Osteoblast (primary cell): ENCODE data around the gene DCLK3. TPM values are rescaled to one million over a fixed set of nuclear protein-coding genes. Genes with fewer than 3 reads are reported as not detected.

Source experiments
- DNase-seq: peaks from one replicate; pipeline ENCODE4 v3.0.0; 2011; ENCODE audit warnings: low spot score, mixed read lengths; ENCODE audit not compliant: insufficient read length; ENCODE audit errors: missing footprints
- H2AFZ ChIP-seq: 2 replicates; pipeline ENCODE4 v1.6.0; 2011; ENCODE audit warnings: mild to moderate bottlenecking, low read length
- H3K27ac ChIP-seq: 2 replicates; pipeline ENCODE4 v1.5.1; 2011; ENCODE audit warnings: mild to moderate bottlenecking, low read depth, low read length, moderate library complexity
- H3K27me3 ChIP-seq: 2 replicates; pipeline ENCODE4 v1.6.0; 2012; ENCODE audit warnings: mild to moderate bottlenecking, control low read depth, inconsistent platforms, low read length, moderate library complexity; ENCODE audit not compliant: insufficient read depth
- H3K36me3 ChIP-seq: 2 replicates; pipeline ENCODE4 v1.5.1; 2011; ENCODE audit warnings: mild to moderate bottlenecking, low read length, control low read depth, moderate library complexity; ENCODE audit not compliant: insufficient read depth
- H3K4me1 ChIP-seq: 2 replicates; pipeline ENCODE4 v1.5.1; 2011; ENCODE audit warnings: mild to moderate bottlenecking, low read length, control low read depth, moderate library complexity; ENCODE audit not compliant: insufficient read depth
- H3K4me2 ChIP-seq: 2 replicates; pipeline ENCODE4 v1.6.0; 2011; ENCODE audit warnings: mild to moderate bottlenecking, low read length; ENCODE audit not compliant: insufficient read depth
- H3K4me3 ChIP-seq: fragments of 200-600 bp; sonication (generic); 3 replicates; pipeline ENCODE4 v1.5.1; 2012; ENCODE audit warnings: mild to moderate bottlenecking, low read length, inconsistent platforms; ENCODE audit not compliant: insufficient read depth
- H3K79me2 ChIP-seq: 2 replicates; pipeline ENCODE4 v1.6.0; 2012; ENCODE audit warnings: mild to moderate bottlenecking, low read length, control low read depth, inconsistent platforms; ENCODE audit not compliant: insufficient read depth
- H3K9me3 ChIP-seq: 2 replicates; pipeline ENCODE4 v1.5.1; 2011; ENCODE audit warnings: low read depth, low read length, control low read depth
- H4K20me1 ChIP-seq: 2 replicates; pipeline ENCODE4 v1.6.0; 2012; ENCODE audit warnings: mild to moderate bottlenecking, low read length, control low read depth; ENCODE audit not compliant: insufficient read depth
- total RNA-seq: library from RNA; depleted of rRNA; stranded (reverse); fragments of >200 nt; gene quantifications from 2 replicates; pipeline ENCODE4 v1.2.3, GENCODE V29; 2012
- TF ChIP-seq, protein P1 (sequence below): IDR thresholded peaks from 2 replicates; pipeline ENCODE4 v1.5.1; 2011; ENCODE audit warnings: mild to moderate bottlenecking, low read depth, low read length, moderate library complexity; ENCODE audit errors: extremely low read depth

DCLK3 gene
- total RNA-seq, 1 donor = under 0.01 TPM

DNA sequence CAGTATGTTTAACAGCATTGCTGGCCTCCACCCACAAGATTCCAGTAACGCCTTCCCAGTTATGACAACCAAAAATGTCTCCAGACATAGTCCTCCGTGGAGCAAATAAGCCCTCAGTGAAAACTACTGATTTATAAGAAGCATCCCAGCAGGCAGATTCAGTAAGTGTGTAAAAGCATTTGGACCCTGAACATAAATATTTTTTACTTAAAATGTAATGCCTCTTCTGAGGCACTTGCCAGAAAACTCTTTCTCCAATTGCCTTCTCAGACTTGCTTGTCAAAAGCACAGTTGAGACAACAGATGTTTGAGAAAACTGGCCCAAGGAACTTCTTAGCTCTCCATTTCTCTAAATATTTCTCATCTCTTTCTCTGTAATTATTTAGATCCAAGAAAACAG is 31.8 kb upstream of the DCLK3 start:
- H3K36me3 ChIP-seq = no peaks in the 10 kb centered on the region
- H3K79me2 ChIP-seq = no peaks in the 10 kb centered on the region
- no peaks in the 10 kb centered on the region for H3K27me3 ChIP-seq
- no peak overlapping the region for H3K4me2 ChIP-seq
- H3K4me3 ChIP-seq = no peak overlapping the region
- H3K27ac ChIP-seq = no peak overlapping the region
- no peak for DNase-seq
- no peaks in the 10 kb centered on the region for H3K9me3 ChIP-seq
- TF ChIP-seq, protein P1, sequence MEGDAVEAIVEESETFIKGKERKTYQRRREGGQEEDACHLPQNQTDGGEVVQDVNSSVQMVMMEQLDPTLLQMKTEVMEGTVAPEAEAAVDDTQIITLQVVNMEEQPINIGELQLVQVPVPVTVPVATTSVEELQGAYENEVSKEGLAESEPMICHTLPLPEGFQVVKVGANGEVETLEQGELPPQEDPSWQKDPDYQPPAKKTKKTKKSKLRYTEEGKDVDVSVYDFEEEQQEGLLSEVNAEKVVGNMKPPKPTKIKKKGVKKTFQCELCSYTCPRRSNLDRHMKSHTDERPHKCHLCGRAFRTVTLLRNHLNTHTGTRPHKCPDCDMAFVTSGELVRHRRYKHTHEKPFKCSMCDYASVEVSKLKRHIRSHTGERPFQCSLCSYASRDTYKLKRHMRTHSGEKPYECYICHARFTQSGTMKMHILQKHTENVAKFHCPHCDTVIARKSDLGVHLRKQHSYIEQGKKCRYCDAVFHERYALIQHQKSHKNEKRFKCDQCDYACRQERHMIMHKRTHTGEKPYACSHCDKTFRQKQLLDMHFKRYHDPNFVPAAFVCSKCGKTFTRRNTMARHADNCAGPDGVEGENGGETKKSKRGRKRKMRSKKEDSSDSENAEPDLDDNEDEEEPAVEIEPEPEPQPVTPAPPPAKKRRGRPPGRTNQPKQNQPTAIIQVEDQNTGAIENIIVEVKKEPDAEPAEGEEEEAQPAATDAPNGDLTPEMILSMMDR = no peak
- H3K4me1 ChIP-seq = peaks cover 10% of the 10 kb centered on the region
- H2AFZ ChIP-seq = no peak overlapping the region
- no peaks in the 10 kb centered on the region for H4K20me1 ChIP-seq

DNA sequence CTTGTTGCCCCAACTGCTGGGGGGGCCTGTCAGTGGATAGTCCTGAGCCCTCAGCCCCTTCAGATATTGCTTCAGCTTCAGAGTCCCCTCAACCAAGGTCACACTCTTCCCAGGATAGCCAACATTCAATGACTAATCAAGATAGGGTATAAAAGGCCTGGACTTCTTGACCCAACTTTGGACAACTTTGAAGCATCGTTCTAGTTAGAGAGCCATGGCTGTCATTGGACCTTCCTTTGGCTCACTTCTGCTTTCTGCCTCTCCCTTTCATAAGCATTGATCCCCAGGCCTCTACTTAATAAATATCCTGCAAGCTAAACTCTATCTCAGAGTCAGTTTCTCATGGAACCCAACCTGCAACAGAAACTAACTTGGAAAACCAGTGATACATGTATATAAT is 31.3 kb upstream of the DCLK3 start:
- H3K27me3 ChIP-seq = no peaks in the 10 kb centered on the region
- TF ChIP-seq, protein P1 = no peak
- no peaks in the 10 kb centered on the region for H3K79me2 ChIP-seq
- H3K9me3 ChIP-seq = no peaks in the 10 kb centered on the region
- DNase-seq = no peak
- H3K36me3 ChIP-seq = no peaks in the 10 kb centered on the region
- no peak overlapping the region for H3K27ac ChIP-seq
- H2AFZ ChIP-seq = no peak overlapping the region
- H3K4me3 ChIP-seq = no peak overlapping the region
- H3K4me1 ChIP-seq = peaks cover 10% of the 10 kb centered on the region
- no peak overlapping the region for H3K4me2 ChIP-seq
- no peaks in the 10 kb centered on the region for H4K20me1 ChIP-seq

DNA sequence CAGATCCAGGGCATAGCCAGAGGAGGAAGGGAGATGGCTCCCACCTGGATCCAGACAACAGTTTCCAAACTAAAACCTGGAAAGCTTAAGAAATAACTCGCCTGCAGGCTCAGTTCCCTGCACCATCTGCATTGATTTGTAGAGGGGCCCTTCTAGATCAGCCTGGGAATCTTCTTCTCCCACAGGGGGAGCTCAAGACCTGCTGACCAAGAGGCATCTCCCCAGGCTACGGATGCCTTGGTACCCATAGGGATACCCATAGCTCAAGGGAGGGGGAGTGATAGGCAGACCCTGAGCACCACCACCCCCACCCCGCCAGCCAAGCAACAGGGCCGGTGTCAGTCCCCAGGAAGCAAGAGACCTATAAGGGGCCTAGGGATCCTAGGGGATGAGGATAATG is 28.0 kb upstream of the DCLK3 start:
- no peak overlapping the region for H3K27ac ChIP-seq
- no peak for DNase-seq
- TF ChIP-seq, protein P1 = peak; percentile 55

DNA sequence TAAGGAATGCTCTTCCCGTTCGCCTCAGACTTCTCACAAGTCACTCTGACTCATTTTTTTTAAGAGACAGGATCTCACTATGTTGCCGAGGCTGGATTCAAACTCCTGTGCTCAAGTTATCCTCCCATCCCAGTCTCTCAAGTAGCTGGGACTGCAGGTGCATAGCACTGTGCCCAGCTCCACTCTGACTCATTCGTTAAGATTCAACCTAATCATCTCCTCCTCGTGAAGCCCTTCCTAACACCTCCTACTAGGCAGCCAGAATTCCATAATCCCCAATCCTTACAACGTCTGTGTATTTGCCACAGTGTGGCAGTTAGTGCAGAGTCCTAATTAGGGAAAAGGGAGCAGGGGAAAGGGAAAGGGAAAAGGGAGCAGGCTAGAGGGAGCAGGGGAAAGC is 26.4 kb upstream of the DCLK3 start:
- Histone ChIP-seq H4K20me1 (no peaks in the 10 kb centered on the region), H3K27ac (no peak overlapping the region), H3K27me3 (no peaks in the 10 kb centered on the region), H3K4me1 (no peaks in the 10 kb centered on the region), H3K4me3 (no peak overlapping the region), H2AFZ (no peak overlapping the region), H3K4me2 (no peak overlapping the region), H3K36me3 (no peaks in the 10 kb centered on the region), H3K79me2 (no peaks in the 10 kb centered on the region), H3K9me3 (no peaks in the 10 kb centered on the region)
- TF ChIP-seq, protein P1 = no peak
- DNase-seq = no peak

More for the DNA sequence above, 28.0 kb upstream of the DCLK3 start:
- H3K9me3 ChIP-seq = no peaks in the 10 kb centered on the region
- H3K36me3 ChIP-seq = no peaks in the 10 kb centered on the region
- H2AFZ ChIP-seq = no peak overlapping the region
- H3K4me1 ChIP-seq = peaks cover 9% of the 10 kb centered on the region
- H3K79me2 ChIP-seq = no peaks in the 10 kb centered on the region
- no peaks in the 10 kb centered on the region for H4K20me1 ChIP-seq
- no peak overlapping the region for H3K4me3 ChIP-seq
- H3K27me3 ChIP-seq = no peaks in the 10 kb centered on the region
- no peak overlapping the region for H3K4me2 ChIP-seq
